IMR-90 (cell line): ENCODE data around the gene OR51E1. TPM values are rescaled to one million over a fixed set of nuclear protein-coding genes. Genes with fewer than 3 reads are reported as not detected.

Experiments used
- ATAC-seq: fragments of 200-7000 bp; cut with Tn5 transposase; 2 replicates; pipeline ENCODE4 v1.9.1; 2020; ENCODE audit warnings: low read depth, mild to moderate bottlenecking, moderate library complexity
- BruUV-seq: library from RNA; stranded (reverse); fragments of 400-500 nt; replicated peaks from 2 replicates; lab custom pipeline; 2021; lab: Mats Ljungman, UMichigan
- CTCF ChIA-PET: fragments of 300-600 bp; formaldehyde crosslinking; extraction: SDS; loops from one replicate; lab custom pipeline; 2021; ENCODE audit warnings: antibody characterized with exemption; lab: Yijun Ruan, JAX
- POLR2A ChIA-PET: fragments of 300-600 bp; sonication (Branson Sonifier 250); formaldehyde crosslinking; loops from one replicate; lab custom pipeline; 2022; ENCODE audit warnings: antibody characterized with exemption; ENCODE audit not compliant: unreplicated experiment; lab: Charles Lee
- DNase-seq: peaks from one replicate; pipeline ENCODE4 v3.0.0; 2013
- H2AFZ ChIP-seq: replicated peaks from 2 replicates; pipeline ENCODE3; 2013; ENCODE audit warnings: low read length, mild to moderate bottlenecking; ENCODE audit not compliant: poor library complexity
- H2AK5ac ChIP-seq: 2 replicates; pipeline ENCODE4 v1.6.1; 2013; ENCODE audit warnings: low read depth, low read length, inconsistent platforms
- H2AK9ac ChIP-seq: replicated peaks from 2 replicates; pipeline ENCODE3; 2013; ENCODE audit warnings: mild to moderate bottlenecking, low read depth, low read length, moderate library complexity; ENCODE audit not compliant: poor library complexity
- H2BK120ac ChIP-seq: 2 replicates; pipeline ENCODE4 v1.6.1; 2013; ENCODE audit warnings: low read depth, low read length, inconsistent platforms
- H2BK15ac ChIP-seq: 3 replicates; pipeline ENCODE4 v1.6.1; 2013; ENCODE audit warnings: low read depth, low read length, inconsistent platforms
- H2BK20ac ChIP-seq: 2 replicates; pipeline ENCODE4 v1.6.1; 2013; ENCODE audit warnings: low read depth, mild to moderate bottlenecking, inconsistent platforms, low read length, moderate library complexity
- H2BK5ac ChIP-seq: 2 replicates; pipeline ENCODE4 v1.6.1; 2013; ENCODE audit warnings: mild to moderate bottlenecking, low read depth, low read length, inconsistent platforms; ENCODE audit not compliant: poor library complexity, severe bottlenecking
- H3K14ac ChIP-seq: replicated peaks from 2 replicates; pipeline ENCODE4 v1.6.1; 2013; ENCODE audit warnings: low read depth, low read length, inconsistent platforms
- H3K18ac ChIP-seq: 2 replicates; pipeline ENCODE4 v1.6.1; 2013; ENCODE audit warnings: low read depth, low read length, control low read depth
- H3K23ac ChIP-seq: 2 replicates; pipeline ENCODE4 v1.6.1; 2013; ENCODE audit warnings: low read depth, low read length, inconsistent platforms
- H3K27ac ChIP-seq: 2 replicates; pipeline ENCODE4 v1.5.1; 2013; ENCODE audit warnings: mild to moderate bottlenecking, control low read depth, low read length; ENCODE audit not compliant: insufficient read depth
- H3K27me3 ChIP-seq: 2 replicates; pipeline ENCODE4 v1.6.1; 2013; ENCODE audit warnings: low read length; ENCODE audit not compliant: control insufficient read depth, insufficient read depth
- H3K36me3 ChIP-seq: 2 replicates; pipeline ENCODE4 v1.6.1; 2013; ENCODE audit warnings: low read length, mixed read lengths; ENCODE audit not compliant: control insufficient read depth, insufficient read depth
- H3K4ac ChIP-seq: 2 replicates; pipeline ENCODE4 v1.6.1; 2013; ENCODE audit warnings: low read depth, low read length, inconsistent platforms
- H3K4me1 ChIP-seq: 2 replicates; pipeline ENCODE4 v1.6.1; 2013; ENCODE audit warnings: low read length, mixed read lengths; ENCODE audit not compliant: control insufficient read depth, insufficient read depth
- H3K4me2 ChIP-seq: 2 replicates; pipeline ENCODE4 v1.6.1; 2013; ENCODE audit warnings: low read depth, mild to moderate bottlenecking, control low read depth, low read length, moderate library complexity
- H3K4me3 ChIP-seq: 2 replicates; pipeline ENCODE4 v1.5.1; 2013; ENCODE audit warnings: low read depth, mild to moderate bottlenecking, control low read depth, low read length, moderate library complexity; ENCODE audit not compliant: insufficient read depth
- H3K56ac ChIP-seq: 2 replicates; pipeline ENCODE4 v1.6.1; 2013; ENCODE audit warnings: low read length, inconsistent platforms; ENCODE audit not compliant: insufficient read depth; ENCODE audit errors: extremely low read depth
- H3K79me1 ChIP-seq, 2 experiments: 2 replicates each; pipeline ENCODE4 v1.6.1; 2013; ENCODE audit warnings: low read length in 2 of 2, inconsistent platforms in 1 of 2, low read depth in 1 of 2
- H3K9ac ChIP-seq: 2 replicates; pipeline ENCODE4 v1.6.1; 2013; ENCODE audit warnings: low read depth, low read length, control low read depth
- H3K9me1 ChIP-seq: 2 replicates; pipeline ENCODE4 v1.6.1; 2013; ENCODE audit warnings: low read length, inconsistent platforms; ENCODE audit not compliant: insufficient read depth
- H3K9me3 ChIP-seq: 2 replicates; pipeline ENCODE4 v1.6.1; 2013; ENCODE audit warnings: low read length; ENCODE audit not compliant: control insufficient read depth, insufficient read depth
- H4K20me1 ChIP-seq: 2 replicates; pipeline ENCODE4 v1.6.1; 2013; ENCODE audit warnings: low read length, inconsistent platforms; ENCODE audit not compliant: insufficient read depth
- H4K5ac ChIP-seq: 2 replicates; pipeline ENCODE4 v1.6.1; 2013; ENCODE audit warnings: mild to moderate bottlenecking, low read depth, low read length, control low read depth
- H4K8ac ChIP-seq, 2 experiments: 2 replicates each; pipeline ENCODE4 v1.6.1; 2013; ENCODE audit warnings: low read depth in 2 of 2, low read length in 2 of 2, control low read depth in 1 of 2, inconsistent platforms in 1 of 2
- H4K91ac ChIP-seq: 2 replicates; pipeline ENCODE4 v1.6.1; 2013; ENCODE audit warnings: low read depth, low read length, inconsistent platforms; ENCODE audit not compliant: insufficient read depth
- BHLHE40 ChIP-seq: fragments of 150-350 bp; IDR thresholded peaks from 2 replicates; pipeline ENCODE4 v1.6.1; 2016; ENCODE audit warnings: mild to moderate bottlenecking, low read depth, low read length
- CEBPB ChIP-seq: IDR thresholded peaks from 2 replicates; pipeline ENCODE4 v1.6.1; 2012; ENCODE audit warnings: low read depth, low read length, improper control_type of control experiment
- CTCF ChIP-seq: conservative IDR thresholded peaks from 2 replicates; pipeline ENCODE4 v1.5.1; 2012; ENCODE audit warnings: mild to moderate bottlenecking, low read depth, low read length, improper control_type of control experiment
- ELK1 ChIP-seq: fragments of 150-350 bp; IDR thresholded peaks from 2 replicates; pipeline ENCODE4 v1.6.1; 2016; ENCODE audit warnings: low read depth, mild to moderate bottlenecking, low read length, moderate library complexity, borderline replicate concordance
- FOS ChIP-seq: fragments of 150-350 bp; IDR thresholded peaks from 2 replicates; pipeline ENCODE4 v1.6.1; 2016; ENCODE audit warnings: low read depth, low read length
- MAZ ChIP-seq: IDR thresholded peaks from 2 replicates; pipeline ENCODE4 v1.6.1; 2012; ENCODE audit warnings: low read depth, mild to moderate bottlenecking, low read length, improper control_type of control experiment, moderate library complexity, borderline replicate concordance
- MXI1 ChIP-seq: IDR thresholded peaks from 2 replicates; pipeline ENCODE4 v1.6.1; 2012; ENCODE audit warnings: low read depth, mild to moderate bottlenecking, low read length, moderate library complexity, borderline replicate concordance
- NFE2L2 ChIP-seq: fragments of 150-350 bp; IDR thresholded peaks from 2 replicates; pipeline ENCODE4 v1.6.1; 2016; ENCODE audit warnings: low read depth, mild to moderate bottlenecking, low read length
- POLR2A ChIP-seq: IDR thresholded peaks from 2 replicates; pipeline ENCODE4 v1.6.1; 2012; ENCODE audit warnings: mild to moderate bottlenecking, low read depth, low read length
- RAD21 ChIP-seq: IDR thresholded peaks from 2 replicates; pipeline ENCODE4 v1.6.1; 2012; ENCODE audit warnings: low read length, improper control_type of control experiment
- RCOR1 ChIP-seq: IDR thresholded peaks from 2 replicates; pipeline ENCODE4 v1.6.1; 2012; ENCODE audit warnings: mild to moderate bottlenecking, low read length, improper control_type of control experiment; ENCODE audit not compliant: insufficient replicate concordance
- RFX5 ChIP-seq: IDR thresholded peaks from 2 replicates; pipeline ENCODE4 v1.8.0; 2012; ENCODE audit warnings: low read depth, mild to moderate bottlenecking, low read length, moderate library complexity
- SMC3 ChIP-seq: fragments of 150-350 bp; IDR thresholded peaks from 2 replicates; pipeline ENCODE4 v1.6.1; 2016; ENCODE audit warnings: low read depth, mild to moderate bottlenecking, antibody characterized with exemption, low read length, moderate library complexity
- USF2 ChIP-seq: fragments of 150-350 bp; IDR thresholded peaks from 2 replicates; pipeline ENCODE4 v1.6.1; 2017; ENCODE audit warnings: mild to moderate bottlenecking, antibody characterized with exemption, low read length, low read depth
- WGBS, 2 experiments: methylation state at CpG; one replicate each; pipeline versions ENCODE4 v1.1.5 to v1.1.7; 2013; ENCODE audit warnings: missing lambda C conversion rate in 2 of 2; ENCODE audit not compliant: insufficient read length in 1 of 2; ENCODE audit errors: extremely low coverage in 2 of 2; 5-methylcytosine and 5-hydroxymethylcytosine counted together
- dilution Hi-C: fragments of 300-500 bp; cut with HindIII; formaldehyde crosslinking; loops from one replicate; pipeline ENCODE4 v1.14.3; 2018; ENCODE audit warnings: low sequenced_read_pairs; ENCODE audit not compliant: unreplicated experiment
- in situ Hi-C: fragments of 300-500 bp; cut with MboI; formaldehyde crosslinking; loops from 3 replicates; pipeline ENCODE4 v1.14.3; 2019; ENCODE audit warnings: low sequenced_read_pairs, inconsistent platforms, mixed read lengths
- intact Hi-C: fragments of 100-400 bp; cut with micrococcal nuclease; formaldehyde crosslinking; loops from 2 replicates; pipeline ENCODE4 v1.10.0; 2022
- polyA plus RNA-seq, 3 experiments: library from polyadenylated mRNA; depleted of rRNA; stranded (reverse); fragments of >200 nt; gene quantifications; 2 replicates each; pipeline ENCODE4 v1.2.3, GENCODE V29; 2012; ENCODE audit warnings: low replicate concordance in 1 of 3
- total RNA-seq: library from RNA; depleted of rRNA; stranded (reverse); fragments of >200 nt; gene quantifications from 2 replicates; pipeline ENCODE4 v1.2.3, GENCODE V29; 2012

Gene OR51E1
- total and polyA plus RNA-seq, 2 of the 4 experiments (the other 2 are of a cell fraction) = 0.02 TPM; not detected in 1

- no peak for TF ChIP-seq RAD21
- no peak for TF ChIP-seq CTCF
- TF ChIP-seq FOS = no peak
- no peak for TF ChIP-seq BHLHE40
- no peak for TF ChIP-seq ELK1
- TF ChIP-seq RCOR1 = no peak
- no peak for TF ChIP-seq CEBPB
- TF ChIP-seq MAZ = no peak
- no peak for TF ChIP-seq USF2
- TF ChIP-seq MXI1 = no peak
- no peak for TF ChIP-seq NFE2L2
- no peak for TF ChIP-seq RFX5
- no peak for TF ChIP-seq POLR2A
- TF ChIP-seq SMC3 = no peak
- H3K4me1 ChIP-seq = peaks cover 2% of the 10 kb centered on the region; the same call in 1 of the 2 replicates
- CTCF ChIA-PET = no interaction called here
- H3K27ac ChIP-seq = no peak overlapping the region
- no peak overlapping the region for H2AK9ac ChIP-seq
- no peak overlapping the region for H4K91ac ChIP-seq
- no peak overlapping the region for H3K9ac ChIP-seq
- H4K5ac ChIP-seq = no peak overlapping the region
- peak overlapping the region; percentile 38; the same call in 1 of the 2 replicates for H3K4me2 ChIP-seq
- H3K27me3 ChIP-seq = no peaks in the 10 kb centered on the region
- no peak overlapping the region for H3K23ac ChIP-seq
- no peak overlapping the region for H2BK15ac ChIP-seq
- H3K56ac ChIP-seq = no peak overlapping the region
- POLR2A ChIA-PET = no interaction called here
- intact Hi-C loops = no loop called here
- no peak overlapping the region for H2AFZ ChIP-seq
- no TSS peak for BruUV-seq
- WGBS, 2 experiments = no CpG with 5 or more reads among the region's 3 CpGs
- peak overlapping the region; percentile 8; the same call in 1 of the 2 replicates for H3K4ac ChIP-seq
- no peaks in the 10 kb centered on the region for H4K20me1 ChIP-seq
- H3K4me3 ChIP-seq = no peak overlapping the region
- H3K9me1 ChIP-seq = peaks cover 8% of the 10 kb centered on the region; the same call in 1 of the 2 replicates
- H2BK120ac ChIP-seq = peak overlapping the region; percentile 20; the same call in 1 of the 2 replicates
- H2BK5ac ChIP-seq = peak overlapping the region; percentile 71
- H4K8ac ChIP-seq = peak overlapping the region in 1 of 2 experiments; percentile 31; a peak in 2 of 4 replicates
- H2BK20ac ChIP-seq = peak overlapping the region; percentile 16; the same call in 1 of the 2 replicates
- peak; percentile 51 for DNase-seq
- no peaks in the 10 kb centered on the region for H3K36me3 ChIP-seq
- H3K79me1 ChIP-seq = no peaks in the 10 kb centered on the region
- no peak overlapping the region for H2AK5ac ChIP-seq
- 0 out of 2 replicates have a peak, but pooled peaks have one; percentile 31 for ATAC-seq
- in situ Hi-C loops = no loop called here
- H3K9me3 ChIP-seq = no peaks in the 10 kb centered on the region
- H3K18ac ChIP-seq = no peak overlapping the region
- 0 out of 2 replicates have a peak overlapping the region, but pooled peaks have one; percentile 13 for H3K14ac ChIP-seq
- dilution Hi-C loops = no loop called here
Observed at GRCh38 chr11:4664786-4665185, 21.0 kb downstream of the OR51E1 start.
